HEK293 (cell line): Measurements from ENCODE around the gene IFNA21.
"Not testable (repeated sequence)": the region's sequence is repeated elsewhere in the genome, so short reads cannot be mapped to it uniquely, and the experiment has no call there.

ENCODE experiments used
- KLF9 ChIP-seq: fragments of 450-650 bp; formaldehyde crosslinking; IDR thresholded peaks from 2 replicates; pipeline ENCODE4 v1.5.1; 2016; ENCODE audit warnings: missing biosample characterization, missing genetic modification characterization, low read depth
- SP2 ChIP-seq: fragments of 450-650 bp; formaldehyde crosslinking; IDR thresholded peaks from 2 replicates; pipeline ENCODE4 v1.5.1; 2016; ENCODE audit warnings: missing biosample characterization, missing genetic modification characterization
- TCF7L2 ChIP-seq: IDR thresholded peaks from 2 replicates; pipeline ENCODE4 v1.6.1; 2011; ENCODE audit warnings: low read depth, mild to moderate bottlenecking, inconsistent platforms, low read length, moderate library complexity, borderline replicate concordance
- ZBTB8A ChIP-seq: fragments of 450-650 bp; formaldehyde crosslinking; IDR thresholded peaks from 2 replicates; pipeline ENCODE4 v1.5.1; 2016; ENCODE audit warnings: missing biosample characterization, missing genetic modification characterization
- ZNF10 ChIP-seq: fragments of 450-650 bp; formaldehyde crosslinking; IDR thresholded peaks from 2 replicates; pipeline ENCODE4 v1.5.1; 2017; ENCODE audit warnings: missing biosample characterization, missing genetic modification characterization
- ZNF121 ChIP-seq: fragments of 450-650 bp; formaldehyde crosslinking; IDR thresholded peaks from 2 replicates; pipeline ENCODE4 v1.5.1; 2016; ENCODE audit warnings: missing biosample characterization, missing genetic modification characterization
- ZNF146 ChIP-seq: fragments of 450-650 bp; formaldehyde crosslinking; IDR thresholded peaks from 2 replicates; pipeline ENCODE4 v1.5.1; 2016; ENCODE audit warnings: missing biosample characterization, missing genetic modification characterization
- ZNF391 ChIP-seq: fragments of 450-650 bp; formaldehyde crosslinking; IDR thresholded peaks from 2 replicates; pipeline ENCODE4 v1.5.1; 2016; ENCODE audit warnings: low read depth, missing biosample characterization, missing genetic modification characterization, borderline replicate concordance
- TF ChIP-seq, protein P1 (sequence below): fragments of 450-650 bp; formaldehyde crosslinking; IDR thresholded peaks from 2 replicates; pipeline ENCODE4 v1.5.1; 2016; ENCODE audit warnings: missing biosample characterization, missing genetic modification characterization
- TF ChIP-seq, protein P2 (sequence below): fragments of 450-650 bp; formaldehyde crosslinking; IDR thresholded peaks from 2 replicates; pipeline ENCODE4 v1.5.1; 2016; ENCODE audit warnings: missing biosample characterization, missing genetic modification characterization
- TF ChIP-seq, protein P3 (sequence below): sonication (generic); formaldehyde crosslinking; IDR thresholded peaks from 2 replicates; pipeline ENCODE4 v1.8.1; 2022; ENCODE audit warnings: mild to moderate bottlenecking, moderate library complexity, missing genetic modification reagents

DNA sequence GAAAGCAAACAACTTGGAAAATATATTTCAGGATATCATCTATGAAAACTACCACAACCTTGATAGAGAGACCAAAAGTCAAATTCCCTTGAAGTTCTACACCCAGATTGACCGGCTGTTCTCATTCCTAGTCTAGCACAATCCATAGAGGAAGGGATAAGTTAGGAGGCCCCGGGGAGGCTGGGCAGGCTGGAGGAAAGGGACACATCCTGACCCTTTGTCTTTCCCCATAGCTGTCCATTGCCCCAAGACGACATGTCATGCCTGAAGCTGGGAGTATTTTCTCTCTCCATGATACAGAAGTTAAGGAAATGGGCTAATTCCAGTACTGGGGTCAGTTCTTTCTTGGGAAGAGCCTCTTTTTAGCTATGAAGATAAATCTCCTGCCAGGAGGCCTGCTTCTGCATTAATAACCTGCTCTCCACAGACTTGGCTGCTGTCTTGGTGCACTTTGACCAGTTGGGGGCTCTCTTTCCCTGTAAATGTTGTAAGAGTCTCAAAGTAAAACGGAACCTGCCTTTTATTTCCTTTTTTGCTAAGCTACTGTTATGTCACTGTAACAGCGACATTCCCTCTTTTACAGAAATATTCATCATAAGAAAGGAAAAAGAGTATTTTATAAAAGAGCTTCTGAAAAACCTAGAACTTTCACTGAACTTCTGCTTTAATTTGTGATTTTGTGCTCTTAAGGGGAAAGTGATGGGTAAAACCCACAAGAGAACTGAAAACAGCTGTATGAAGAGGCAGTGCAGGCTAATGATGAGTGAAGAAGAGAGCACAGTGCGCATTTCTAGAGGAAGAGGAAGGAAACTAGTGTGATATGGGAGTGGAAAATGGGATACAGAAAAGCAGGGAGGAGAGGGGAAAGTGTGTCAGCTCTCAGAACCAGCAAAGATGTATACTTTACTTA is 28.7 kb upstream of the IFNA21 start:
- not testable (repeated sequence) for TF ChIP-seq ZNF146; TCF7L2; ZNF121 (tag by site-specific recombination); ZNF391 (tag by site-specific recombination); ZBTB8A; KLF9; ZNF10; SP2 (tag by site-specific recombination)
- TF ChIP-seq, protein P1, sequence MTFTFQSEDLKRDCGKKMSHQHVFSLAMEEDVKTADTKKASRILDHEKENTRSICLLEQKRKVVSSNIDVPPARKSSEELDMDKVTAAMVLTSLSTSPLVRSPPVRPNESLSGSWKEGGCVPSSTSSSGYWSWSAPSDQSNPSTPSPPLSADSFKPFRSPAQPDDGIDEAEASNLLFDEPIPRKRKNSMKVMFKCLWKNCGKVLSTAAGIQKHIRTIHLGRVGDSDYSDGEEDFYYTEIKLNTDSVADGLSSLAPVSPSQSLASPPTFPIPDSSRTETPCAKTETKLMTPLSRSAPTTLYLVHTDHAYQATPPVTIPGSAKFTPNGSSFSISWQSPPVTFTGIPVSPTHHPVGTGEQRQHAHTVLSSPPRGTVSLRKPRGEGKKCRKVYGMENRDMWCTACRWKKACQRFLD (tag by site-specific recombination) = not testable (repeated sequence)
- TF ChIP-seq, protein P2, sequence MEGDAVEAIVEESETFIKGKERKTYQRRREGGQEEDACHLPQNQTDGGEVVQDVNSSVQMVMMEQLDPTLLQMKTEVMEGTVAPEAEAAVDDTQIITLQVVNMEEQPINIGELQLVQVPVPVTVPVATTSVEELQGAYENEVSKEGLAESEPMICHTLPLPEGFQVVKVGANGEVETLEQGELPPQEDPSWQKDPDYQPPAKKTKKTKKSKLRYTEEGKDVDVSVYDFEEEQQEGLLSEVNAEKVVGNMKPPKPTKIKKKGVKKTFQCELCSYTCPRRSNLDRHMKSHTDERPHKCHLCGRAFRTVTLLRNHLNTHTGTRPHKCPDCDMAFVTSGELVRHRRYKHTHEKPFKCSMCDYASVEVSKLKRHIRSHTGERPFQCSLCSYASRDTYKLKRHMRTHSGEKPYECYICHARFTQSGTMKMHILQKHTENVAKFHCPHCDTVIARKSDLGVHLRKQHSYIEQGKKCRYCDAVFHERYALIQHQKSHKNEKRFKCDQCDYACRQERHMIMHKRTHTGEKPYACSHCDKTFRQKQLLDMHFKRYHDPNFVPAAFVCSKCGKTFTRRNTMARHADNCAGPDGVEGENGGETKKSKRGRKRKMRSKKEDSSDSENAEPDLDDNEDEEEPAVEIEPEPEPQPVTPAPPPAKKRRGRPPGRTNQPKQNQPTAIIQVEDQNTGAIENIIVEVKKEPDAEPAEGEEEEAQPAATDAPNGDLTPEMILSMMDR (tag by site-specific recombination) = not testable (repeated sequence)
- TF ChIP-seq, protein P3, sequence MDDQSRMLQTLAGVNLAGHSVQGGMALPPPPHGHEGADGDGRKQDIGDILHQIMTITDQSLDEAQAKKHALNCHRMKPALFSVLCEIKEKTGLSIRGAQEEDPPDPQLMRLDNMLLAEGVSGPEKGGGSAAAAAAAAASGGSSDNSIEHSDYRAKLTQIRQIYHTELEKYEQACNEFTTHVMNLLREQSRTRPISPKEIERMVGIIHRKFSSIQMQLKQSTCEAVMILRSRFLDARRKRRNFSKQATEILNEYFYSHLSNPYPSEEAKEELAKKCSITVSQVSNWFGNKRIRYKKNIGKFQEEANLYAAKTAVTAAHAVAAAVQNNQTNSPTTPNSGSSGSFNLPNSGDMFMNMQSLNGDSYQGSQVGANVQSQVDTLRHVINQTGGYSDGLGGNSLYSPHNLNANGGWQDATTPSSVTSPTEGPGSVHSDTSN (CRISPR knock-in tag) = not testable (repeated sequence)
